HT-29 (cell line): ENCODE measurements around the gene MRPL47. TPM values are rescaled to one million over a fixed set of nuclear protein-coding genes. Genes with fewer than 3 reads are reported as not detected.
A peak's percentile ranks its signal among the peaks of the same experiment; 100 is the strongest.
"Not testable (repeated sequence)": the region's sequence is repeated elsewhere in the genome, so short reads cannot be mapped to it uniquely, and the experiment has no call there.

Experiments used
- DNase-seq: peaks from one replicate; pipeline ENCODE4 v3.0.0-alpha.2; 2015; ENCODE audit warnings: low spot score
- total RNA-seq: library from RNA; depleted of rRNA; stranded (reverse); fragments of >200 nt; shearing (Covaris generic); gene quantifications from 2 replicates; pipeline ENCODE4 v1.2.3, GENCODE V29; 2014; rRNA removed

The MRPL47 gene
- total RNA-seq = 23.4 and 27.9 TPM in 2 replicates

GRCh38 chr3:179604321-179605078 is at the start of gene MRPL47, which contains the start of gene NDUFB5:
MRPL47 (minus strand) TSS chr3:179604638; CDS start chr3:179604624, 14 bp downstream.
NDUFB5 (plus strand) TSS chr3:179604794; CDS start chr3:179604816, 22 bp downstream.
- peak; percentile 96 for DNase-seq

- DNase-seq = peak; percentile 61
Observed at GRCh38 chr3:179653096-179653797, 48.8 kb upstream of the MRPL47 start.

- DNase-seq = peak; percentile 33
Observed at GRCh38 chr3:179652447-179653095, 48.1 kb upstream of the MRPL47 start, which contains the start of gene USP13. USP13 (plus strand) TSS chr3:179653040; CDS start chr3:179653226, 186 bp downstream.

GRCh38 chr3:179651687-179652446 is 47.4 kb upstream of the MRPL47 start:
- no peak for DNase-seq

- DNase-seq = no peak
Observed at GRCh38 chr3:179646177-179646576, 41.7 kb upstream of the MRPL47 start.

- DNase-seq = not testable (repeated sequence)
Observed at GRCh38 chr3:179643837-179644236, 39.4 kb upstream of the MRPL47 start.

GRCh38 chr3:179642871-179643270 is 38.4 kb upstream of the MRPL47 start:
- no peak for DNase-seq

GRCh38 chr3:179640469-179640868 is 36.0 kb upstream of the MRPL47 start:
- DNase-seq = no peak

GRCh38 chr3:179630753-179631451 is 26.5 kb upstream of the MRPL47 start:
- DNase-seq = no peak

GRCh38 chr3:179624451-179624850 is 20.0 kb upstream of the MRPL47 start:
- DNase-seq = no peak

- DNase-seq = no peak
Observed at GRCh38 chr3:179622023-179622422, 17.6 kb upstream of the MRPL47 start.

- no peak for DNase-seq
Observed at GRCh38 chr3:179615458-179616173, 11.2 kb upstream of the MRPL47 start.

- no peak for DNase-seq
Observed at GRCh38 chr3:179613807-179614206, 9.4 kb upstream of the MRPL47 start.

- no peak for DNase-seq
Observed at GRCh38 chr3:179610066-179610465, 5.6 kb upstream of the MRPL47 start.

GRCh38 chr3:179608931-179609720 is 4.7 kb upstream of the MRPL47 start:
- DNase-seq = no peak

- no peak for DNase-seq
Observed at GRCh38 chr3:179606534-179607085, 2.2 kb upstream of the MRPL47 start.

GRCh38 chr3:179603831-179604230 is 607 bp downstream of the MRPL47 start:
- no peak for DNase-seq

- no peak for DNase-seq
Observed at GRCh38 chr3:179603321-179603720, 1.1 kb downstream of the MRPL47 start.

- DNase-seq = no peak
Observed at GRCh38 chr3:179599531-179599930, 4.9 kb downstream of the MRPL47 start.
